Measurements from ENCODE around the gene TEKTIP1. TPM values are rescaled to one million over a fixed set of nuclear protein-coding genes. Genes with fewer than 3 reads are reported as not detected.
A peak's percentile ranks its signal among the peaks of the same experiment; 100 is the strongest.

The TEKTIP1 gene
- total RNA-seq, 1 donor from 2014 or later = 1.4 TPM

GRCh38 chr19:3543150-3544057 lies 4.4 kb downstream of the TEKTIP1 start:
- Mint-ChIP-seq H3K4me3 (ENCODE audit: unreplicated experiment) (no peak overlapping the region), H3K36me3 (ENCODE audit: low read depth, unreplicated experiment) (peaks cover 8% of the 10 kb centered on the region), H3K4me1 (ENCODE audit: unreplicated experiment) (peaks cover 2% of the 10 kb centered on the region), H3K9me3 (ENCODE audit: unreplicated experiment) (no peaks in the 10 kb centered on the region), H3K27me3 (ENCODE audit: unreplicated experiment) (peaks cover 15% of the 10 kb centered on the region), H3K27ac (ENCODE audit: unreplicated experiment) (no peak overlapping the region)
- DNase-seq (ENCODE audit: low spot score) = no peak
- TF ChIP-seq CTCF (IDR thresholded peaks at IDR 0.05; ENCODE audit: unreplicated experiment) = no peak

- no peak overlapping the region for H3K4me3 Mint-ChIP-seq (ENCODE audit: unreplicated experiment)
- H3K9me3 Mint-ChIP-seq (ENCODE audit: unreplicated experiment) = no peaks in the 10 kb centered on the region
- peaks cover 8% of the 10 kb centered on the region for H3K36me3 Mint-ChIP-seq (ENCODE audit: low read depth, unreplicated experiment)
- peaks cover 2% of the 10 kb centered on the region for H3K4me1 Mint-ChIP-seq (ENCODE audit: unreplicated experiment)
- no peak for DNase-seq (ENCODE audit: low spot score)
- TF ChIP-seq CTCF (IDR thresholded peaks at IDR 0.05; ENCODE audit: unreplicated experiment) = no peak
- H3K27ac Mint-ChIP-seq (ENCODE audit: unreplicated experiment) = no peak overlapping the region
- peaks cover 13% of the 10 kb centered on the region for H3K27me3 Mint-ChIP-seq (ENCODE audit: unreplicated experiment)
Measured at GRCh38 chr19:3544058-3544376, 5.0 kb downstream of the TEKTIP1 start.

- Mint-ChIP-seq H3K4me1 (ENCODE audit: unreplicated experiment) (no peaks in the 10 kb centered on the region), H3K9me3 (ENCODE audit: unreplicated experiment) (no peaks in the 10 kb centered on the region), H3K27ac (ENCODE audit: unreplicated experiment) (peak overlapping the region; percentile 42), H3K27me3 (ENCODE audit: unreplicated experiment) (peaks cover 13% of the 10 kb centered on the region), H3K36me3 (ENCODE audit: low read depth, unreplicated experiment) (peaks cover 5% of the 10 kb centered on the region), H3K4me3 (ENCODE audit: unreplicated experiment) (no peak overlapping the region)
- DNase-seq (ENCODE audit: low spot score) = peak; percentile 95
- TF ChIP-seq CTCF (IDR thresholded peaks at IDR 0.05; ENCODE audit: unreplicated experiment) = peak; percentile 97
Measured at GRCh38 chr19:3544742-3545668, 6.0 kb downstream of the TEKTIP1 start.

- Mint-ChIP-seq H3K36me3 (ENCODE audit: low read depth, unreplicated experiment) (peaks cover 5% of the 10 kb centered on the region), H3K27me3 (ENCODE audit: unreplicated experiment) (peaks cover 14% of the 10 kb centered on the region), H3K4me1 (ENCODE audit: unreplicated experiment) (no peaks in the 10 kb centered on the region), H3K9me3 (ENCODE audit: unreplicated experiment) (no peaks in the 10 kb centered on the region), H3K4me3 (ENCODE audit: unreplicated experiment) (peak overlapping the region; percentile 37), H3K27ac (ENCODE audit: unreplicated experiment) (no peak overlapping the region)
- no peak for DNase-seq (ENCODE audit: low spot score)
- no peak for TF ChIP-seq CTCF (IDR thresholded peaks at IDR 0.05; ENCODE audit: unreplicated experiment)
Measured at GRCh38 chr19:3545669-3546034, 6.7 kb downstream of the TEKTIP1 start.
